ENCODE results near the gene DSTN. TPM values are rescaled to one million over a fixed set of nuclear protein-coding genes. Genes with fewer than 3 reads are reported as not detected.
A peak's percentile ranks its signal among the peaks of the same experiment; 100 is the strongest.

Gene DSTN
- total RNA-seq, 1 donor from 2014 or later: 233 TPM

DNA sequence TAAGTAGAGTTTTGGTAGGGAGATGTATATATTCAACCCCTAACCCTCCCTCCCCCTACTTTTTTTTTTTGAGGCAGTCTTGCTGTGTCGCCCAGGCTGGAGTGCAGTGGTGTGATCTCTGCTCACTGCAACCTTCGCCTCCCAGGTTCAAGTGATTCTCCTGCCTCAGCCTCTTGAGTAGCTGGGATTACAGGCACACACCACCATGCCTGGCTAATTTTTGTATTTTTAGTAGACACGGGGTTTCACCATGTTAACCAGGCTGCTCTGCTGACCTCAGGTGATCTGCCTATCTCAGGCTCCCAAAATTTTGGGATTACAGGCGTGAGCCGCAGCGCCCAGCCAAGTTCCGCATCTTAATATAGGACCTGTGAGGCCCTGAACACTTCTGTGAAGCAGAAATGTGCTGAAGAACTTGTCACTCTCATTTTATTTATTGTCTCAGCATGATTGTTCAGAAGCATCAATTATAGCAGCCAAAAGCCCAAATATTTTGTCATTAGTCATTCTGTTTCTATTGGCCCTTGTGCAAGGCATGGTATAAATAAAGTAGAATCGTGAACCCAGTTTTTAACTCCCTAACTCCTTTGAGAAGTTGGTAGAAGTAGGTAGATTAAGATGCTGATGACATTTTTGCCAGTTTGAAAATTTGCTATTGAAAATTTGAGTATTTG lies 19.4 kb downstream of the DSTN start:
- Mint-ChIP-seq H3K27ac (ENCODE audit: unreplicated experiment) (no peak overlapping the region), H3K4me3 (ENCODE audit: unreplicated experiment) (no peak overlapping the region)
- TF ChIP-seq, protein P1, sequence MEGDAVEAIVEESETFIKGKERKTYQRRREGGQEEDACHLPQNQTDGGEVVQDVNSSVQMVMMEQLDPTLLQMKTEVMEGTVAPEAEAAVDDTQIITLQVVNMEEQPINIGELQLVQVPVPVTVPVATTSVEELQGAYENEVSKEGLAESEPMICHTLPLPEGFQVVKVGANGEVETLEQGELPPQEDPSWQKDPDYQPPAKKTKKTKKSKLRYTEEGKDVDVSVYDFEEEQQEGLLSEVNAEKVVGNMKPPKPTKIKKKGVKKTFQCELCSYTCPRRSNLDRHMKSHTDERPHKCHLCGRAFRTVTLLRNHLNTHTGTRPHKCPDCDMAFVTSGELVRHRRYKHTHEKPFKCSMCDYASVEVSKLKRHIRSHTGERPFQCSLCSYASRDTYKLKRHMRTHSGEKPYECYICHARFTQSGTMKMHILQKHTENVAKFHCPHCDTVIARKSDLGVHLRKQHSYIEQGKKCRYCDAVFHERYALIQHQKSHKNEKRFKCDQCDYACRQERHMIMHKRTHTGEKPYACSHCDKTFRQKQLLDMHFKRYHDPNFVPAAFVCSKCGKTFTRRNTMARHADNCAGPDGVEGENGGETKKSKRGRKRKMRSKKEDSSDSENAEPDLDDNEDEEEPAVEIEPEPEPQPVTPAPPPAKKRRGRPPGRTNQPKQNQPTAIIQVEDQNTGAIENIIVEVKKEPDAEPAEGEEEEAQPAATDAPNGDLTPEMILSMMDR (IDR thresholded peaks at IDR 0.05; ENCODE audit: partially characterized antibody, unreplicated experiment): no peak

DNA sequence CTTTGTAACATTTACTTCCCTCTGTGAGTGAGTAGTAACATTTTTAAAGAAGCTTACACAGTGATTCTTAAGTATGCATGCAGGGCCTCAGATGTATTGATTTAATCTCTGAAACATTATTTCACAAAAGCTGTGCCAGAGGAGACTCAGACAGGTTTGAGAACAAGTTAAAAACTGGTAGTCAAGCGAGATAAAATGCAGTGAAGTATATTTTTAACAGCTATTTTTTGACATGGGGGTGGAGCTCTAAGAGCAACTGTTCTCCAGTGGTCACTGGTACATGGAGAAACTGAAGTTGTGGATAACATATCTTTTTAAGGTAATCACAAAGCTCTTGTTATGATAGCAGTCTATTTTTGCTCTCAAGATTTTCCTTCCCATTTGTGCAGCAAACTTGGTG lies 20.4 kb downstream of the DSTN start:
- Mint-ChIP-seq H3K36me3 (ENCODE audit: unreplicated experiment) (peaks cover 8% of the 10 kb centered on the region), H3K4me3 (ENCODE audit: unreplicated experiment) (no peak overlapping the region), H3K4me1 (ENCODE audit: low read depth, unreplicated experiment) (peaks cover 41% of the 10 kb centered on the region), H3K9me3 (ENCODE audit: unreplicated experiment) (no peaks in the 10 kb centered on the region), H3K27ac (ENCODE audit: unreplicated experiment) (no peak overlapping the region), H3K27me3 (ENCODE audit: unreplicated experiment) (no peaks in the 10 kb centered on the region)
- TF ChIP-seq, protein P1 (IDR thresholded peaks at IDR 0.05; ENCODE audit: partially characterized antibody, unreplicated experiment): no peak
- DNase-seq: no peak

More for the DNA sequence above, 19.4 kb downstream of the DSTN start:
- no peak for DNase-seq
- H3K4me1 Mint-ChIP-seq (ENCODE audit: low read depth, unreplicated experiment): peaks cover 37% of the 10 kb centered on the region
- H3K36me3 Mint-ChIP-seq (ENCODE audit: unreplicated experiment): peaks cover 8% of the 10 kb centered on the region
- H3K9me3 Mint-ChIP-seq (ENCODE audit: unreplicated experiment): no peaks in the 10 kb centered on the region
- H3K27me3 Mint-ChIP-seq (ENCODE audit: unreplicated experiment): no peaks in the 10 kb centered on the region

DNA sequence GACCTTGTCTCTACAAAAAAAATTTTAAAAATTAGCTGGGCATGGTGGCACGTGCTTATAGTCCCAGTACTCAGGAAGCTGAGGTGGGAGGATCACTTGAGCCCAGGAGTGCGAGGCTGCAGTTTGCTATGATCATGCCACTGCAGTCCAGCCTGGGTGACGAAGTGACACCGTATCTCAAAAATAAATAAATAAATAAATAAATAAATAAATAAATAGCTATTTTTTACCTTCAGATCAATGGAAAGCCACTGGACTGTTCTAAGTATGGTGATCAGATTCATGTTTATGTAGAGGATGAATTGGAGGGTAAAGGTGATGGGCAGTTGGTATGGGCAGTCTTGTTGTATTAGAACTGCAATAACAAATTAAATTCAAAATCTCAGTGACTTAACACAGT lies 24.0 kb downstream of the DSTN start:
- no peak overlapping the region for H3K4me3 Mint-ChIP-seq (ENCODE audit: unreplicated experiment)
- peaks cover 3% of the 10 kb centered on the region for H3K9me3 Mint-ChIP-seq (ENCODE audit: unreplicated experiment)
- peaks cover 60% of the 10 kb centered on the region for H3K4me1 Mint-ChIP-seq (ENCODE audit: low read depth, unreplicated experiment)
- H3K27ac Mint-ChIP-seq (ENCODE audit: unreplicated experiment): no peak overlapping the region
- TF ChIP-seq, protein P1 (IDR thresholded peaks at IDR 0.05; ENCODE audit: partially characterized antibody, unreplicated experiment): no peak
- H3K36me3 Mint-ChIP-seq (ENCODE audit: unreplicated experiment): peaks cover 8% of the 10 kb centered on the region
- H3K27me3 Mint-ChIP-seq (ENCODE audit: unreplicated experiment): peaks cover 8% of the 10 kb centered on the region
- DNase-seq: no peak

DNA sequence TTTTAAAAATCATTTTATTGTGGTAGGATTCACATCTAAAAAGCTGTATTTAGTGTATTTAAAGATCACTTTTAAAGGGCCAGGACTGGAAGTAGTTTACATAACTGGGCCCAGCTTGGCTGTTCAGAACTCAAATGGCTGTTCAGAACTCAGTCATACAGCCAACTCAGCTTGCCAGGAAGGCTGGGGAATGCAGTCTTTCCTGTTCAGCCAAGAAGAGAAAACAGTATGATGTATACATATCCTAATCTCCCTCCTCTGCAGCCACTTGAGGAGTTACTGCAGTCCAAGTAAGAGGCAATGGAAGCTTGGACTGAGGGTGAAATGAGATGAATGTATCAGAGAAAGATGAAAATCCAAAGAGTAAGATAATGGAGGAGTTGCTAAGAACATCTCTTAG lies 24.6 kb downstream of the DSTN start:
- Mint-ChIP-seq H3K9me3 (ENCODE audit: unreplicated experiment) (peaks cover 3% of the 10 kb centered on the region), H3K27ac (ENCODE audit: unreplicated experiment) (peak overlapping the region; percentile 99), H3K36me3 (ENCODE audit: unreplicated experiment) (peaks cover 8% of the 10 kb centered on the region), H3K27me3 (ENCODE audit: unreplicated experiment) (peaks cover 8% of the 10 kb centered on the region), H3K4me1 (ENCODE audit: low read depth, unreplicated experiment) (peaks cover 62% of the 10 kb centered on the region), H3K4me3 (ENCODE audit: unreplicated experiment) (peak overlapping the region; percentile 71)
- DNase-seq: no peak
- TF ChIP-seq, protein P1 (IDR thresholded peaks at IDR 0.05; ENCODE audit: partially characterized antibody, unreplicated experiment): no peak

DNA sequence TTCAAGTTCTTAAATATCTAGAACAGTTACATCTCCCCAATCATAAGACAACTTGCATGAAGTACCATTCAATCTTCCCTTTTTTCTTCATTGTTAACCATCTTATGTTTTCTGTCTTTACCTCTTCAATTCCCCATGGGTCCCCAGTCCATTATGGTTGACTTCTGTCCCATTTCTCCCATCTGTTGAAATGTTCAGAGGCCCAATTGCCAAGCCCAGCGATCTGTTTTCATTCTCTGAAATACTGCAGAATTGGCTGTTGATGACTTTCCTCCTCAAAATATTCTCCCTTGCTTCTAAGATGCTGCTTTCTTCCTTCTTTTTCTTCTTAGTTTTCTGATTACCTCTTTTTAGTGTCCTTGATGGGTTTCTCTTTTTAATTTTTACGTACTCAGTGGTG lies 26.0 kb downstream of the DSTN start:
- Mint-ChIP-seq H3K4me3 (ENCODE audit: unreplicated experiment) (peak overlapping the region; percentile 84), H3K36me3 (ENCODE audit: unreplicated experiment) (peaks cover 8% of the 10 kb centered on the region), H3K27me3 (ENCODE audit: unreplicated experiment) (peaks cover 8% of the 10 kb centered on the region), H3K9me3 (ENCODE audit: unreplicated experiment) (peaks cover 3% of the 10 kb centered on the region), H3K4me1 (ENCODE audit: low read depth, unreplicated experiment) (peaks cover 63% of the 10 kb centered on the region), H3K27ac (ENCODE audit: unreplicated experiment) (peak overlapping the region; percentile 99)
- no peak for DNase-seq
- TF ChIP-seq, protein P1 (IDR thresholded peaks at IDR 0.05; ENCODE audit: partially characterized antibody, unreplicated experiment): no peak

Measured in glutamatergic neuron (in vitro differentiated cells).